Hypothalamus (tissue), 51 donors: ENCODE results near the gene DHRS11.

Experiments used
- DNase-seq, 51 donors: peaks; one replicate each; lab custom pipeline; 2025; lab: John Stamatoyannopoulos, UW

DHRS11 gene

DNA sequence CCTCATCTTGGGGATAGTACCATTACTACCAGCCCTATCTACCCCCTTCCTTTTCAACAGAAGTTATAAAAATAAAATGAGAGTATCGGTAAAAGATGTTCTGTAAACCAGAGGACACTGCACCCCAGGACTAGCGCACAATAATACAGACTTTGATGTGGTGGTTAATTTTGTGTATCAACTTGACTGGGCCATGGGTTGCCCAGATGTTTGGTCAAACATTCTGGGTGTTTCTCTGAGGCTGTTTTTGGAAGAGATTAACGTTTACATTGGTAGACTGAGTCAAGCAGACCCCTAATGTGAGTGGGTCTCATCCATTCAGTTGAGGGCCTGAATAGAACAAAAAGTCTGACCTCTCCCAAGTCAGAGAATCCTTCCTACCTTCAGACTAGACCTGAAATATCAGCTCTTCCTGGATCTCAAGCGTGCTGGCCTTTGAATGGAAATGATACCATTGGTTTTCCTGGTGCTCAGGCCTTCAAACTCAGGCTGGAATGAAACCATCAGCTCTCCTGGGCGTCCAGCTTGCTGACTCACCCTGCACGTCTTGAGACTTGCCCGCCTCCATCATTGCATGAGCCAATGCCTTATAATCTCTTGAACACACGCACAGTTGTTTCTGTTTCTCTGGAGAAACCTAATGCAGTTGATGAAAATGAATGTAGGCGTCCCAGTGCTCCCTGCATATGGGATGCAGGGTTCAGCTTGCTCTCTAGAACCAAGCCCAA, 19.8 kb downstream of the DHRS11 start:
- DNase-seq: no peak

DNA sequence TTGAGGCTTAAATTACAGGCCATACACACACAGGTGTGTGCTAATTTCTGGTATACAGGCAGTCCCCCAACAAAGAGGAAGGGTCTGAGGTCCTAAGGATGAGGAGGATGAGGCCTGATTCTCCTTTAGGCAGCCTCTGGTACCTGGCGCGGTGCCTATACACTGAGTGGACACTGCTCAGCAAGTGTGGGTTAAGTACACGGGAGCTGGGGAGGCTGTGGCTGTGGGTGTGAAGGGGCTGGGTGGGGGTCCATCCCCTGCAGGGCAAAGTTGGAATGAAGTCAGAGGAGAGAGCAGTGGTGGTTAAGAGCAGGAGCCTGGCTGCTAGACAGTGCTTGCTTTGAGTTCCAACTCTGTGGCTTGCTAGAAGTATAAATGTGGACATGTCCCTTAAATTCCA, 20.6 kb downstream of the DHRS11 start:
- no peak for DNase-seq

DNA sequence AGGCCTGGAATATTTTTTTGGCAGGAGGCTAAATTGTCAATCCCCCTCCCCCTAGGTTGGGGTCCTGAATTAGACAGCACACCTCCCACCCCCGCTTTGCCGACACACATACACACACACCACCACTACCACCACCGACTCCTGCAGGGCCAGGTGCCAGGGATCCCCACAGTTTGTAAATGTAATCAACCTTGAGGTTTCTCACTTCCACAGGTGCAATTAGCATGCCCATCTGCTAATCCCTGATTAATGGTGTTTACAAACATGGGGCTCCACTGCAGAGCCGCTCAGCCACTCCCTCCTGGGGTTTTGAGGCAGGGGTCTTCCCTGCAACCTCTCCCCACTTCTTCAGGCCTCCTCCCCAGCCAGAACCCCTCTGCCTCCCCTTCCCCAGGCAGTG, 21.5 kb downstream of the DHRS11 start:
- no peak for DNase-seq

DNA sequence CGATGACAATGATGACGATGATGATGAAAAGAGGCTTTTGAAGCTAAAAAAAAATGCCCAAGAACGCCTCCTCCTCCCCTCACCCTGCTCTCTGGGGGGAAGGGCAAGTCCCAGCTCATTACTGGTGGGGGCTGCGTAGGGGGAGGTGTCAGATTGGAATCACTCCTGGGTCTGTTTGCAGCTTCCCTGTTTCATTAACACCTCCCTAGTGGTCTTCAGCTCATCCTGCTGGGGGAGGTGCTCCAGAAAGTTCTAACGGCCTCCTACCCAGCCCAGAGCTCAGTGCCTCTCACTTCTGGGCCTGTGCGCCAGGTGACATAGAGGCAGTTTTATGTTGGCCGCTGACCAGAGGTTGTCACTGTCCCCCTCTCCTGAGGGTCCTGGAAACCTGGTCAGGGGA, 22.4 kb downstream of the DHRS11 start:
- no peak for DNase-seq

DNA sequence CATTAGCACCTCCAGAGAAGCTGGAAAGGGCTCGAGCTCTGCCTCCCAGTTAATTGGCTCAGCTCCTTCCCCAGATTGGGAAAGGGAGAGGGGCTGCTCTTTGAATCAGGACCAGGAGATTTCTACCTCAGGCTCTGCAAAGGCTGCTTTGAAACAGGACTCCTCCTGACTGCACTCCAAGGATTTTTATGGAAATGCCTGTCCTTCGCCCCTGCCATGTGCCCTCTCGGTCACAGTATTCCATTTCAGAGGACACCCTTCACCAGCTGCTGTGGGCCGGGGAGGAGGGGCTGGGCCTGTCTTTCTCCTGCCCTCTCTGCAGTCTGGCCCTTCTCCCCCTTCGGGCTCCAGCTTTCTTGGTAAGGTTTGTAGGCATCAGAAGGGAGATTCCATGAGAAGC, 23.3 kb downstream of the DHRS11 start:
- no peak for DNase-seq

DNA sequence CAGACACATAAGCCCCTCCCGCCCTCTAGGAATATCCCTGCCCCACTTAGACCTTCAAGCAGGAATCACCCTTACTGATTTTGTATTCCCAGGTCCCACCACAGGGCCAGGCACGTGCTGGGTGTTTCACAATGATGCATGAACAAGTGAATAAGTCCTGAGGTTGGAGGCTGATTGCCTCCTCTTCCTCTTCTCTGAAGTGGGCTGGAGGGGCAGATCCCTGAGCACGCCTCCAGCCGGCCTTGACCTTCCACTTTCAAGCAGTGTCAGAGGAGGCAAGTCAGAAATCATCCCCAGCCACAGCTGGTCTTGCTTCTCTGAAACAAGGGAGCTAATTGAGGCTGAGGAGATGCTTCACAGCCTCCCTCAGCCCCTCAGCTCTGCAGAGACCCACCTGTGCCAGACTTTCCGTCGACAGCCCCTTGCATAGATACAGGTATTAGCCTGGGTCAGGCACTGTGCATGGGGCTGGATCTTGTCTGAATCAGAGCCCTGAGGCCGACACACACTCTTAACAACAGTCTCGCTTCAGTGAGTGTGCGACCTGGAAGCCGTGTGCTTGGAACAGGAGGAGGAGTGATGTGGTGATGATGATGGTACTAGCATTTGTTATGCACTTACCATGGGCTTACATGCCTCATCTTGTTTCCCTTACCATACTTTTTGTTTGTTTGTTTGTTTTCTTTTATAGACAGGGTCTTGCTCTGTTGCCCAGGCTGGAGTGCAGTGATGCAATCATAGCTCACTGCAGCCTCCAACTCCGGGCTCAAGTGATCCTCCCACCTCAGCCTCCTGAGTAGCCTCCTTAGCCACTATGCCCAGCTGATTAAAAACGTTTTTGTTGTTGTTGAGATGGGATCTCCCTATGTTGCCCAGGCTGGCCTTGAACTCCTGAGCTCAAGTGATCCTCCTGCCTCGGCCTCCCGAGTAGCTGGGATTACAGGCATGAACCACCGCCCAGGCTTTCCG, 24.7 kb downstream of the DHRS11 start:
- DNase-seq: no peak

DNA sequence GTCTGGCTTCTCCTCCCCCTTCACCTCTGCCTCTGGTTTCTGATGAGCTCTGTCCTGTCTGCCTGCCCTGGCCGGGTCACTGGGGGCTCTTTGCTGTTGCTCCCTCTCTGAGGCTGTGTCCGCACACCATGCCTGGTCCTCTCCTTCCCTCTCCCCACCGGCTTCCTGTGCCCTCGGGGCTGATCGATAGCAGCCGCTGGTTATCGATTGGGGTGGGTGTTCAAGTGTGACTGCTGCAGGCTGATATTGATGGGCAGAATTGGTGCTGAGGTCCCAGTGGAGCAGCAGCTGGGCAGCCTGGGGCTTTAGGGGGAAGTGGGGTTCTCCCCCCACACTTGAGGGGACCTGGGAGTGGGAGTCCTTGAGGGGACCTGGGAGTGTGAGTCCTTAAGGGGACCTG, 26.1 kb downstream of the DHRS11 start:
- no peak for DNase-seq

DNA sequence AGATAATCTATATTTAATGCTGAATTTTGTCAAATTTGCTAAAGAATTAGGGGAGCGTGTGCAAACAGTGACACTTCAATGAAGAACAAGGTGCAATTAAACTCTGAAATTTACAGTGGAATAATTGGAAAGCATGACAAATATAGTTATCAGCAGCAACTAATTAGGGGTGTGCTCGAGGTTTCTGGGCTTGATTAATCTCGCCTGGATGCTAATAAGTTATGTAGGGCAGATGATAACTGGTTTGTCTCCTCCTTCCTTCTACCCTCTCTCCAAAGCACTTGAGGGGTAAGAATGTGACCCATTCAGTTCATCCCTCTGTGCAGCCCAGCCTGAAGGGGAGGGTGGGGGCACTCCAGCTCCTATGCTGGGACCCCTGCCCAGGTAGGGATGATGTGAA, 31.6 kb downstream of the DHRS11 start:
- DNase-seq: no peak

DNA sequence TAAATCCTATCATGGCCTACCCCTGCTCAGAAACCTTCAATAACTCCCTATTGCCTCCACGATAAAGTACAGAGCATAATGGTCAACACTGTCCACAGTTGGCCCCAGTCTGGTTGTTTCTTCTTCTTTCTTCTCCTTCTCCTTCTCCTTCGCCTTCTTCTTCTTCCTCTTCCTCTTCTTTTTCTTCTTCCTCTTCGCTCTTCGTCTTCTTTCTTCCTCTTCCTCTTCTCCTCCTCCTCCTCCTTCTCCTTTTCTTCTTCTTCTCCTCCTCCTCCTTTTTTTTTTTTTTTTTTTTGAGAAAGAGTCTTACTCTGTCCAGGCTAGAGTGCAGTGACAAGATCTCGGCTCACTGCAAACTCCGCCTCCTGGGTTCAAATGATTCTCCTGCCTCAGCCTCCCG, 33.5 kb downstream of the DHRS11 start:
- no peak for DNase-seq

DNA sequence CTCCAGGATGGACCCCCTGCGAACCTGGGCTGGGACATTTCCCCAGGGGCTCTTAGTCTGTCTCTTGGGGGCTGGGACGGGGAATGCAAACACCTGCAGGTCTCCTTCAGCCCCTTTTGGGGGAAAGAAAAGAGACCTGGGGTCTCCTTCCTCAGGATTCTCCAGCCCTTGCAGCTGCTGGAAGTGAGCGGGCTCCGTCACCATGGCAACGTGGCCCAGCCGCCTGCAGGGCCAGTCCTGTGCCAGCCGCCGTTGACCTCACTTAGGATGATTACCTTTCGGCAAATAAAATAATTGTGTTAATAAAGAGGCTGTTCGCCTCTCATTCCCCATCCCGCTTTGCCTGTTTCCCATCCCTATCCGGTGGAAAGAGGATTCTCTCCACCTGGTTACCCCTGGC, 35.4 kb downstream of the DHRS11 start:
- DNase-seq: peak in 3 of 51 donors; percentile 4 to 5 (median 4)

DNA sequence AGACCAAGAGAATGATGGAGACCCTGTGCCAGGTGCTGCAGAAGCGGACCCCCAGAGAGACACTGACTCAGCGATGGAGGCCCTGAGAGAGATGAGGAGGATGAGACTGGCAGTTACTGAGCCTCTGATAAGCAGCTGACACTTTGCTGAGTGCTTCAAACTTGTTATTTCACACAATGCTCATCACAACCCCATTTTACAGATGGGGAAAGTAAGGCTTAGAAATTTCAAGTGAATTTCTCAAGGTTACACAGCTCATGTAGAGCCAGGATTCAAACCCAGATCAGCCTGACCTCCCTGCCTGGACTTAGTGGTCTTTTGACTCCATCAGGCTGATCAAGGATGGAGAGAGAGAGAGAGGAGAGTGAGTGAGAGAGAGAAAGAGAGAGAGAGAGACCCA, 36.9 kb downstream of the DHRS11 start:
- DNase-seq: no peak

DNA sequence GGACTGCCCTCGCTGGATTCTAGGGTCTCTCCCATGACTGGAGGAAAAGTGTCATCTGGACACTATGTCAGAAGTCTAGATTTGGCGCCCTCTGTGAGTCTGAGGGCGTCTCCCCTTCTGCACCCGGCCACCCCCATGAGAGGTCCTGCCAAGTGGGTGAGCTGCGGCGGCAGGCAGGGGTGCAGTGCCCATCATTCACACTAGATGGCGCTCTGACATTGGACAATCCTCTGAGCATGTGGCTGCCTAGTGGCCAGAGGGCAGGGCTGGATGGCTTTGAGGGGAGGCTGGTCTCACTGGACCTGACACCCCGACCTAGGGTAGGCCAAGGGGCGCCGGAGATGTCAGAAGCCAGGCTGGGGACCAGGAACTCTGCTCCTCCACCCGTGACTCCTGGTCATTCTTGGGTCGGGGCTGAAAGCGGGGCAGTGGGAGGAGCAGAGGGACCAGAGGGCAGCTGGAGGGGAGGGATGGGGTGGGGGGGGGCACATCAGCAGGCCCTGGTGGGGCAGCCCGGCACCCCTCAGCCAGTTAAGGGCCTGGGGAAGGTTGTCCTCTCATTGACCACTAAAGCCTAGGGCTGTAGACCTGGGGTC, 37.7 kb downstream of the DHRS11 start:
- peak; percentile 8 to 85 (median 58) for DNase-seq

DNA sequence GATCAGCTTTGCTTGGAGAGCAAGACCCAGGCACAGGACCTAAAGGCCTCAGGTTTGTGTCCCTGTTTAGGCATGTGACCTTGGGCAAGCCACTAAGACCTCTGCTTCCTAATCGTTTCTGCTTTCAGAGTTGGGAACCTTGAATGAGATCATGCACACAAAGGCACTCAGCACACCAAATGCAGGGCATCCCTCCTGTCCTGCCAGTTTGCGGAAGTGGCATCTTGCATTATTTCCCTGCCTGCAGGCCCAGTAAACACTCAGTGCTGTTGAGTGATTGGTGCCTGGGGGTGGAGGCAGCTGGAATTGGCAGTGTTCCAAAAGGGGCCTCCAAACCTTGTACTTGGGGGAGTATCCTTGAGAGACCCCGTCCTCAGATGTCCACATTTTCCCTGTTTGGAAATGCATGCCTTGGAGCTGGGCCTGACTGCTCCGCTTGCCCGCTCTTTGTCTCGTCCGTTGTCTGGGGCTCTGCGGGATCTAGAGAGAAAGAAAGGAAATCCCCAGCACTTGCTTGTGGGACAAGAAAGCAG, 38.4 kb downstream of the DHRS11 start:
- DNase-seq: no peak

DNA sequence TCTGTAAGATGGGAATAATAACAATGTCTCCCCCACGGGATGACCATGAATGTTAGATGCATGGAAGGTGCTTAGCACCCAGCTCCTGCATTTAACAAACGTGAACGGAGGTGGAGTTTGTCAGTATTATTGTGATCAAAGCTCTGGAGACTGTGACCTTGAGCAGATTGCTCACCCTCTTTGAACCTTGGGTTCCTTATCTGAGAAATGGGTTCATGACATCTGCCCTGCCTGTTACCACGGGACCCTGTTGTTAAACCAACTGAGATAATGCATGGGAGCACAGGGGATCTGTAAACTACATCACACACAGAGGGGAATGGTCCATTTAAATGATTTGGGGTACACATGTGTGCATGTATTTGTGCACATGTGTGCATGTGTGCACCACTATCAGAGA, 39.3 kb downstream of the DHRS11 start:
- no peak for DNase-seq

DNA sequence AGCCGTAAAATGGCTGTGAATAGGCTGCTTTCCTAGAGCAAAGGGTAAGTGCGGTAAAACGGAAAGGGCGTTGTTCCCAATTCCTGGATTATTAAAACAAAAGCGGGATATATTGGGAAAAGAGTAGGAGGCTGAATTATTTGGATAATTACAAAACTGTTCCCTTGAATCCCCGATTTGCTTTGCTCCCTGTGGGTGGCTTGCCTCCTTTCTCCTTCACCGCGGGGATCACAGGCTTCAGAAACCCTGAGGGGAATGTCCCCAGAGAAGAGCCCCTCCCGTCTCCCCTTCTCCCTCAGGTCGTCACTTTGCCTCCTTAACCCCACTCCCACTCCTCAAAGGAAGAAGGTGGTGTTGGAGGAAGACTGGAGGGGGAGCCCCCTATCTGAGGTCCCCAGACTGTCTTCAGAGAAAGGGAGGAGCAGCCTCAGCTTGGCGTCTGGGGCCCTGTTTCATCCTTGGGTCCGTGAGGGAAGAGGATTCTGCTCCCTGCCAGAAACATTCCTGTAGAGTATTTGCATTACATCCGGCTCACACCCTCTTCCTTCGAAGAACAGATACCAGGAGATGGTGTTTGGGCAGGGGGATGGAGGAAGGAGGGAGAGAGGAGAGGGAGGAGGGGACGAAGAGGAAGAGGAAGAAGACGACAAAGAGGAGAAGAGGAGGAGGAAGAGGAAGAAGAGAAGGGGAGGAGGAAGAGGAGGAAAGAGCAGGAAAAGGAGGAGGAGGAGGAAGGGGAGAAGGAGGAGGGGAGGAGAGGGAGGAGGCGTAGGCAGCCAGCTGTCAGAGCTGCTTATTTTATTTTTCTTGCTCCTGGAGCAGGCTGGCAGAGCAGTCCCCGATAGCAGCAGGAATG, 41.5 kb downstream of the DHRS11 start:
- peak in 1 of 51 donors; percentile 59 for DNase-seq

DNA sequence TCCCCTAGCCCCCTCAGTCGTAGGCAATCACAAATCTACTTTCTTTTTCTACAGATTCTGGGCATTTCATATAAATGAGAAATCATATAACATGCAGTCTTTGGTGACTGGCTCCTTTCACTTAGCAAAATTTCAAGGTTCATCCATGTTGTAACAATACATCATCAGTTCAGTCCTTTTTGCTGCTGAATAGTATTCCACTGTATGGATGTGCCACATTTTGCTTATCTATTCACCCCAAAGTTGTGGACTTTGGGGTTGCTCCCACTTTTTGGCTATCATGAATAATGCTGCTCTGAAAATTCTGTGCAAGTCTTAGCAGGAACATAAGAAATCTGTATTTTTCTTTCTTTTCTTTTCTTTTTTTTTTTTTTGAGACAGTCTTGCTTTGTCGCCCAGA, 48.7 kb downstream of the DHRS11 start:
- no peak for DNase-seq

DNA sequence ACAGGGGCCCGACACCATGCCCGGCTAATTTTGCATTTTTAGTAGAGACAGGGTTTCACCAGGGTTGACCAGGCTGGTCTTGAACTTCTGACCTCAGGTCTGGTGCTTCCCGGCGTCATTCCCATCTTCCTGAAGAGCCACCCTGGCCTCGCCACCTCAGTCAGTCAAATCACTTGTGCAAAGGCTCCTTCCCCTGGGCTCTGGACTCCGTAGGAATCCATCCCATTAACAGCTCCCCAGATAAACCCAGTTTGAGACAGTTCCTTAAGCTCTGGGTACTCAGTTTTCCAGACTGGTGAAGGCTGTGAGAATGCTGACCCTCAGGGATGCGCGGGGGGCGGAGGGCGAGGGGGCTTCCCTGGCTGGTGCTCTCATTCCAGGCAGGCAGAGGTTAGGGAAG, 49.2 kb downstream of the DHRS11 start:
- DNase-seq: no peak

DNA sequence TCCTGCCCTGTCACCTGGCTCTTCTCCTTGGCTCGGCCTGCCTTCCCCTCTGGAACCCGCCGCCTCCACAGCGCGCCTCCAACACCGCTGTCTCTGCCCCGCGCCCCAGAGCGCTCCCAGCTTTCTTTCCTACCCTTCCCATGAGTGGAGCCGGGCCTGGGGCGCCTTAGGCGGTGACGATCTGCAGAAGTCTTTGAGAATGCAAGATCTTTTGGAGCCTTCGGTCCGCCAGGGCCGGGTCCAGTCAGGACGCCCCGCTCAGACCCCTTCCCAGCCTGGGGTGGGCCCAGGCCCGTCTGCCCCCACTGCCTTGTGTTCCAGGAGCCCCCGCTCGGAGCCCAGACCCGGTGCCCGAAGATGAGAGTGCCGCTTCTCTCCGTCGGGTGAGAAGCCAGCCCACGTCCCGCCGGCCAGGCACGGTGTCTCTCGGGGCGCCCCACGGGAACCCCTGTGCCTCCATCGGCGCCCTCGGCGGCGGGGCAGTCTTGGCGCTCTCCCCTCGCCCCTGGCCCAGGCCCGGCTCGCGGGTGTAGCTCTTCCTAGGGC, 49.7 kb downstream of the DHRS11 start:
- no peak for DNase-seq

DNA sequence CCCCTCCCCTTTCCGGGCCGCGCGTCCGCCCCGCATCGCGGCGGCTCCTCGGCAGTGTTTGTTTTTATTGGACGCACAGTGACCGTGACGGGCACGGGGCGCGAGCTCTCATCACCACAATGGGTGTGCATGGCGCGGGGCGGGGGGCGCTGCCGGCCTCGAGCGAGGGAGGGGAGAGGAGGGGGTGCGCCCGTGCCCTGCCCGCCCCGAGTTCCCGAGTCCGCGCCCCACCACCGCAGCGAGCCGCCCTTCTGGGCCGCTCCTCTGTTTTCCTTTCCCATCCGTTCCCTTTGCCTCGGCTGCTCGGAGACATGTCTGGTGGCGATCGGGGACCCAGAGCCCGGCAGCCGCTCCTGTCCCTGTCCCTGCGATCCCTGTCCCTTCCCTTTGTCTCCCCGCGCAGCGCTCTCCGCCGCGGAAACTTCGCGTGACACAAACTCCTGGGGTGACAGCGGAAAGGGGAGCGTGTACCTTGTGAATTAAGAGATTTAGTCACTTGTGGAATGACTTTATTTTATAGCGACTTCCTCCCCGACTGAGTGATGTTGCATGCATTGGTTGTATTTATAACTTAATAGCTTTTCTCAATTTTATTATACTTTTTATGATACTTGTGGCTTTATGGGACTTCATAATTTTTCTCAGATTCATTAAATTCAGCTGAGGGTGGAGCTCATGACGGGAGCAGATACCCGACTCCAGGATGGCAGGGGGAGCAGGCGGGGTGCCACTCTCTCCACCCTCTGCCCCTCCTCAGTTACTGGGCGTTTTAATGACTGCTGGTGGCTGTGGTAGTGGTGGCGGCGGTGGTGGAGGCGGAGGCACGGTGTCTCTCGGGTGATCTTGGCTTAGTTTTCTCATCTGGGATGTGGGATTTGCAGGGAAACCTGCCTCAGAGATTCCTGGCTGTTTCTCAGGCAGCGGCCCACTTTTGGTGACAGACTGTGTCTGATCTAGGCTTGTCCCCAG, 50.5 kb downstream of the DHRS11 start:
- peak in 2 of 51 donors; percentile 4 to 10 for DNase-seq
